Measurements from ENCODE around the gene TNFRSF1B. TPM values are rescaled to one million over a fixed set of nuclear protein-coding genes. Genes with fewer than 3 reads are reported as not detected.

Gene TNFRSF1B
- total RNA-seq, 1 experiment from 2014 or later = not detected

GRCh38 chr1:12142141-12142823, 24.5 kb upstream of the TNFRSF1B start:
- no peak for DNase-seq (ENCODE audit: low read depth)

DNA sequence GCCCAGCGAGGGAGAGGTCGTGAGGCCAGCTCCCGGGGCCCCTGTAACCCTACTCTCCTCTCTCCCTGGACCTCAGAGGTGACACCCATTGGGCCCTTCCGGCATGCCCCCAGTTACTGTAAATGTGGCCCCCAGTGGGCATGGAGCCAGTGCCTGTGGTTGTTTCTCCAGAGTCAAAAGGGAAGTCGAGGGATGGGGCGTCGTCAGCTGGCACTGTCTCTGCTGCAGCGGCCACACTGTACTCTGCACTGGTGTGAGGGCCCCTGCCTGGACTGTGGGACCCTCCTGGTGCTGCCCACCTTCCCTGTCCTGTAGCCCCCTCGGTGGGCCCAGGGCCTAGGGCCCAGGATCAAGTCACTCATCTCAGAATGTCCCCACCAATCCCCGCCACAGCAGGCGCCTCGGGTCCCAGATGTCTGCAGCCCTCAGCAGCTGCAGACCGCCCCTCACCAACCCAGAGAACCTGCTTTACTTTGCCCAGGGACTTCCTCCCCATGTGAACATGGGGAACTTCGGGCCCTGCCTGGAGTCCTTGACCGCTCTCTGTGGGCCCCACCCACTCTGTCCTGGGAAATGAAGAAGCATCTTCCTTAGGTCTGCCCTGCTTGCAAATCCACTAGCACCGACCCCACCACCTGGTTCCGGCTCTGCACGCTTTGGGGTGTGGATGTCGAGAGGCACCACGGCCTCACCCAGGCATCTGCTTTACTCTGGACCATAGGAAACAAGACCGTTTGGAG, 23.7 kb upstream of the TNFRSF1B start:
- DNase-seq (ENCODE audit: low read depth) = no peak

DNA sequence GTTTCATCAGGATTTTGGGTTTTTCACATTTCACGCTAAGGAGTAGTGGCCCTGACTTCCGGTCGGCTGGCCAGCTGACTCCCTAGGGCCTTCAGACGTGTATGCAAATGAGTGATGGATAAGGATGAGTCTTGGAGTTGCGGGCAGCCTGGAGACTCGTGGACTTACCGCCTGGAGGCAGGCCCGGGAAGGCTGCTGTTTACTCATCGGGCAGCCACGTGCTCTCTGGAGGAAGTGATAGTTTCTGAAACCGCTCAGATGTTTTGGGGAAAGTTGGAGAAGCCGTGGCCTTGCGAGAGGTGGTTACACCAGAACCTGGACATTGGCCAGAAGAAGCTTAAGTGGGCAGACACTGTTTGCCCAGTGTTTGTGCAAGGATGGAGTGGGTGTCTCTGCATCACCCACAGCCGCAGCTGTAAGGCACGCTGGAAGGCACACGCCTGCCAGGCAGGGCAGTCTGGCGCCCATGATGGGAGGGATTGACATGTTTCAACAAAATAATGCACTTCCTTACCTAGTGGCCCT, 23.1 kb upstream of the TNFRSF1B start:
- DNase-seq (ENCODE audit: low read depth) = peak; percentile 99

DNA sequence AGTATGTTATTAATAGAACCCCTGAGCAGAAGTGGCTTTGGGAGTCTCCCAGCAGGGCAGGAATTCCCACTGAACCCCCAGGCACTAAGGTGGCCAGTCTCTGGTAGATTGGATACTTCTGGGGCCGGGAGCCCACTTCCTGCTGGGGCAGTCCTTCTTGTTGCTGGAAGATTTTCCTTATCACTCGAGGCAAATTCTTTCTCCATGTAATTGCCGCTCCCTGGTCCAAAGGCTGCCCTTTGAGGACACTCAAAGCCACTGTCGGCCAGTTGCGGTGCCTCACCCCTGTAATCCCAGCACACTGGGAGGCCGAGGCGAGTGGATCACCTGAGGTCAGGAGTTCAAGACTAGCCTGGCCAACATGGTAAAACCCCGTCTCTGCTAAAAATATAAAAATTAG, 22.6 kb upstream of the TNFRSF1B start:
- peak; percentile 80 for DNase-seq (ENCODE audit: low read depth)

DNA sequence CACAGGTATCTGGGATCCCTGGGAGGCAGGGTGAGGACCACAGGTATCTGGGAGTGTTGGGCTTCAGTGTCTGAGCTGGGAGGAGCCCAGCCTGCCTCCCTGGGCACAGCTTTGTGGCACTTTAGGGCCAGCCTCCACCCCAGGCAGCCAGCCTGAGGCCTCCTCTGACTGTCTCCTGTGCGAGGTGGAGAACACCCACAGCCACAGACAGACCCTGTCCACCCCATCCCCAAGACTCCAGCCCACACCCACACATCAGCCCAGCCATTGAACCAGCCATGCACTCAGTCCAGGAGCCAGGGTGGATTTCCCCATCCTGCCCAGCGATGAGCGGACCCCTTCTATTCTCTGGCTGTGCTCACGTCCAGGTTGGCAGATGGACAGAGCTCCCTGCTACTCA, 21.8 kb upstream of the TNFRSF1B start:
- DNase-seq (ENCODE audit: low read depth) = no peak

- no peak for DNase-seq (ENCODE audit: low read depth)
These were observed 21.0 kb upstream of the TNFRSF1B start for GRCh38 chr1:12145616-12146342.

DNA sequence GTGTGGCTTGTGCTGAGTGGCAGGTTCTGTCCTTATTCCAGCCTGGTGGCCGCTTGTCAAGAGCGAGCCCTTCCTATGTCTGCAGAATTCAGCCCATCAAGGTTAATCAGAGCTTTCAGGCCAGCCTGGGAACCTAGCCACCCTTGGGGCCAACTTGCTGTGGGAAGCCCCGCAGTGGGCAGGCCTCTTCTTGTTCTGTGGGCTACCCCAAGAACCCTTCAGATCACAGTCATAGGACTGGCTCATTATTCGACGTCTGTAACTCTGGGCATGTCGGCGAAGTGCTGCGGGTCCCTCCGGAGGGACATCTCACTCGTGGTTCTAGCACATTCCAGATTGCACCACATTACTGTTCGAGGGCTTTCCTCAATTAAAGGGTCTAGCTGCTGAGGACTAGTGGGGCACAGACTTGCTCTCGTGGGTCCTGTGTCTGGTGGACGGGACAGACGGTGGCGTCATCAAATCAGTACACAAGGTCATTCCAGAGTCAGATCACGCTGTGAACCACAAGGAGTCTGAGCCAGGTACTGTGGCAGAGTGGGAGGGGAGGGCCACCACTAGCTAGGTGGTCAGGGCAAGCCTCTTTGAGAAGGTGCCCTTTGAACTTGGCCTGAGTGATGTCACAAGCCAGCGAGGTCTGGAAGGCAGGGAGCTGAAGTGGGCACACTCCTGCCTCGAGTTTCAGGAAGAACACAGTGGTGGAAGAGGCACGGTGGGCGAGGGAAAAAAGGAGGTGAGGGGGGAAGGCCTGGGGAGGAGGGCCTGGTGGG, 20.3 kb upstream of the TNFRSF1B start:
- DNase-seq (ENCODE audit: low read depth) = no peak

- DNase-seq (ENCODE audit: low read depth) = no peak
These were observed 19.5 kb upstream of the TNFRSF1B start for GRCh38 chr1:12147201-12147701.

- DNase-seq (ENCODE audit: low read depth) = peak; percentile 79
These were observed 18.4 kb upstream of the TNFRSF1B start for GRCh38 chr1:12148160-12148957.

DNA sequence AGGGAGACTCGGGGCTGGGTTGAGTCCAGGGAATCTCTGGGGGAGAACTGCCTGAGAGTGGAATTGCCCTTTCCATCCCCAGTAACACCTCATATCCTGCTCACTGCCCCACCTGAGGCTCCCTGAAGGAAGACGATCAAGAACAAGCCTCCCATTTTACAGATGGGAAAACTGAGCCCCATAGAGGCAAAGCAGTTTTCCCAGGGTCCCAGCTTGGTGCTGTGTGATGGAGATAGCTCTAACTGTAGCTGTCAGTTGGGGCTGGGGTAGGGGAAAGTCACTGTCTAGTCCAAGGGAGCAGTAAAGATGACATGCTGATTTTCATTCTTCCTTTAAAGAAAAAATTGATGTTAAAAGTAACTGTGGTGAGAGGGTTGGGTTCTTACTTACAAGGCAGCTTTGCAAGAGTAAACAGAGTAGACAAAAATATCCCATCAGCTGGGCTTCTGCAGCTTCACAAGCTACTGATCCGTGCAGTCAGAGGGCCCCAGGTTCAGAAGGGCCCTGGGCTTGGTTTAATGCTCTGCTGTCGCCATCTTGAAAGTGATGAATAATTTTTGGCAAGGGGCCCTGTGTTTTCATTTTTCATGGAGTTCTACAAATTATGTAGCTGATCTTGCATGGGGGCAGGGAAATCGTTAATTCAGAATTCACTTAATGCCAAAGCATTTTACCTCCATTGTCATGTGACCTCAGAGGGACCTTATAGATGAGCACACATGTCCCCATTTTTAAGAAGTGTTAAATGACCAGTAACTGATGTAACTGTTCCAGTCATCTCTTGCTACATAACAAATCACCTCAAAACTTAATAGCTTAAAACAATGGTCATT, 17.6 kb upstream of the TNFRSF1B start:
- no peak for DNase-seq (ENCODE audit: low read depth)

GRCh38 chr1:12149791-12150175, 17.0 kb upstream of the TNFRSF1B start:
- no peak for DNase-seq (ENCODE audit: low read depth)

DNA sequence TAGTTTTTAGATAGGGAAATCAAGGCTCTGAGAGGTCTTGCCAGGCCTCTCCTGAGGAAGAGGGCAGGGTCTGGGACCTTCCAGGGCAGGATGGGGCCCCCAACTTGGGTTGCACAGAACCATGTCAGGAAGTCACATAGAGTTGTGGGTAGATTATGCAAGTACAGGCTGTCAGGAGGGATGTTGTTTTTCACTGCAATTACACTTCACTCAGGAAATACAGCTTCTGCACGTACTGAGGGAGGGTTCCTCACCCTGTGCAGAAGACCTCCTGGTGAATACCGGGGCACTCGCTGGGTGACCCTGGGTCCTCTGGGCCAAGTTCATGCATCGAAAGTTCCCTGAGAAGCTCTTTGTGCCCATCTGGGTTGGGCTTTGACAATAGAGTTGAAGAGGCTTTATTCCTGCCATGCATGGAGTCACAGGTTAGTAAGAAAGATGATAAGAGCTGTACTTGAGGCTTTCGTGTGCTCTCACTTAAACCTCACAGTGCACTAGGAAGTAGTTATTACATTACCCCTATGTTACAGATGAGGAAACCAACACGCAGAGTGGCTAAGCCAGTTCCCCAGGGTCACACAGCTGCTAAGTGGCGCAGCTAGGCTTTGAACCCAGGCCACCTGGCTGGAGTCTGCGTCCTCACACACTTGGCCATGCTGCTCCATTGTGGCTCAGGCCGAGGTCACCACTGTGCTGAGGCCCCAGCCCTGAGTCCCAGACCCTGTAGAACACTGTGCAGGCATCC, 16.2 kb upstream of the TNFRSF1B start:
- no peak for DNase-seq (ENCODE audit: low read depth)

- DNase-seq (ENCODE audit: low read depth) = no peak
These were observed 15.3 kb upstream of the TNFRSF1B start for GRCh38 chr1:12151465-12151864.

- DNase-seq (ENCODE audit: low read depth) = no peak
These were observed 14.5 kb upstream of the TNFRSF1B start for GRCh38 chr1:12152113-12152891.

GRCh38 chr1:12153181-12153785, 13.5 kb upstream of the TNFRSF1B start:
- peak; percentile 80 for DNase-seq (ENCODE audit: low read depth)

DNA sequence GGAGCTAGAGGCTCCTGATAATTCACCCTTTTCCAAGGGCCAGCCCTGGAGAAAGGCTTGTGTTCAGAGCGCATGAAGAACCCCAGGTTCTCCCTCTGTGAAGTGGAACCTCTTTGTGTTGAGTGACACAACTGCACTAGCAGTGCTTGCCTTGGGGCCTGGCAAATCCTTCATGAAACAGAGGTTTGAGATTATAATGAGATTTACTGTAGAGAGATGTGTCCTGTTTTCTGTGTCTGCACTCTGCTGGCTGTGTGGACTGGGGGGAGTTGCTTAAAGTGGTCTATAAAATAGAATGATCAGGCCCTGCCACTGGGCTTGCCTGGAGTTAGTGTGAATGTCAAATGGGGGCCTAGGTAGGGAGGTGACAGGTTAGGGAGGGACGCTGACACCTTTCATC, 11.5 kb upstream of the TNFRSF1B start:
- no peak for DNase-seq (ENCODE audit: low read depth)

DNA sequence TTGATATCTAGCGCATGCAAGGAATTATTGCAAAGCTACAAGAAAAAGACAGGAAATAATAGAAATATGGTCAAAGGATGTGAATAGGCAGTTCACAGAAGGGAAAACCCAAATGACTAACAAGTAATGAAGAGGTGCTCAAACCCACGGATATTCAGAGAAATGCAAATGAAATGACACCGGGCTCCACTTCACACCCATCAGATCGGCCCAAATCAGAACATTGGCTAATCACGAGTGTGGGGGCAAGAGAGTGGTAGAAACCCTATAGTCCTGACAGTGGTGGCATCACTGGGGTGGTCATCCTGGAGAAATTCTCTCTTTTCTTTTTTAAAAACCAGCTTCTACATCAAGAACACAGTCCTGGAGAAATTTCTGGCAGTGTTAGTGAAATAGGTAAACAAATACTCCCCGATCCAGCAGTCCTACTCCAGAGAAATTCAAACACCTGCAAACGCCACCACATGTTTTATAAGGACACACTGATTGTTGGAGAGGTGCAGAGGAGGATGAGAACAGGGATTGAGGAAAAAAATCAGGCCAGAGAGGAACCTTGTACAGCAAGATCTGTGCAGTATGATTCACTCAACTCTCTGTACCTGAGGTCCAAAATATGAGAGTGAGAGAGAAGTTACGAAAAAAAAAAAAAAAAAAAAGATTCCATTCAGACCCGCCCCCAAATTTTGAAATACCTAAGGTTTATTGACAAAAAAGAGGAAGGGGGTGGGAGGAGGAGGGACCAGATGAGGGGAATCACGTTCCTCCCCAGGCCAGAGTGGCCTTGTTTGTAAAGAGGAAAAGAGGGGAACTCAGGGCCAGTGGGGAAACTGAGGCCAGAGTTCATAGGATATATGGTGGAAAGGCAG, 9.2 kb upstream of the TNFRSF1B start:
- DNase-seq (ENCODE audit: low read depth) = no peak

All from RPMI7951 (cell line).